Raji (cell line): ENCODE measurements around the gene TCIRG1.

Source experiments
- POLR2A ChIP-seq: IDR thresholded peaks from 2 replicates; pipeline ENCODE4 v1.6.1; 2011; ENCODE audit warnings: low read depth, low read length, control low read depth; ENCODE audit not compliant: insufficient read depth

TCIRG1 gene

DNA sequence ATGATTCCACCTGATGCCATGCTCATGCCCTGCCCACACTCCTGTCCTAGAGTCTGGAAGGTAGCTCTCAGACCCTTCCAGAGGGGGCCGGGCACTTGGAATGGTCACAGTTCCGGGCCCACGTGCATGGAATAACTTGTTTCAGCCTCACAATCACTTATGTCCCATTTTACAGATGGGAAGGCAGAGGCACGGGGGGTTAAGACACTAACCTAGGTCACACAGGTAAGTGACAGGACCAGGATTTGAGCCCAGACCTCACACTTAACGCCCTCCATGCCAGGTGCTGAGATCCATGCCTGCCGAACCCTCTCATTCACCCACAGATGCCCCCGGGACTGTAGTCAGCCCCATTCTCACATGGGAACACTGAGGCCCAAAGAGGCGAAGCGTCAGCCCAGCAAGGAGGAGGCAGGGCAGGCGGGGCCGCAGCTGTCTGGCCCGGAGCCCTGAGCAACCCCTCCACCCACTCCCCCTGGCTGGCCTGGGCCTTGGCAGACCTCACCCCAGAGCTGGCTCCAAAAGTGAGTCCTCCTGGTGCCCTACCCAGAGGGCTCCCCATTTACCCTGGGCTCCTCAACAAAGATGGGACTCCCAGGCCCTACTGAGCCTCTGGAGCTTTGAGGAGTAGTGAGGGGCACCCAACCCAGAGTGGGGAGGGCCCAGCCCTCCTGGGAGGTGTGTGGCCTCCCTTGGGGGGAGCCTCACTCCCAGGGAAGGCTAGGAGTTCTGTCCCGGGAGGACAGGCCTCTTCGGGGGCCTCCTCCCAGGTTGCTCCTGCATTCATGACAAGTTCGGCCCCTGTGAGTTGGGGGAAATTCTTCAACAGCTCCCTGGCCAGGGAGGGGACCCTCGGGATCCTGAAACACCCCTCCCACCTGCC lies 31.1 kb upstream of the TCIRG1 start:
- TF ChIP-seq POLR2A, result no peak

GRCh38 chr11:68008381-68009337 lies 30.2 kb upstream of the TCIRG1 start:
- peak; percentile 74 for TF ChIP-seq POLR2A

GRCh38 chr11:68009391-68010089 lies 29.3 kb upstream of the TCIRG1 start:
- TF ChIP-seq POLR2A, result no peak

DNA sequence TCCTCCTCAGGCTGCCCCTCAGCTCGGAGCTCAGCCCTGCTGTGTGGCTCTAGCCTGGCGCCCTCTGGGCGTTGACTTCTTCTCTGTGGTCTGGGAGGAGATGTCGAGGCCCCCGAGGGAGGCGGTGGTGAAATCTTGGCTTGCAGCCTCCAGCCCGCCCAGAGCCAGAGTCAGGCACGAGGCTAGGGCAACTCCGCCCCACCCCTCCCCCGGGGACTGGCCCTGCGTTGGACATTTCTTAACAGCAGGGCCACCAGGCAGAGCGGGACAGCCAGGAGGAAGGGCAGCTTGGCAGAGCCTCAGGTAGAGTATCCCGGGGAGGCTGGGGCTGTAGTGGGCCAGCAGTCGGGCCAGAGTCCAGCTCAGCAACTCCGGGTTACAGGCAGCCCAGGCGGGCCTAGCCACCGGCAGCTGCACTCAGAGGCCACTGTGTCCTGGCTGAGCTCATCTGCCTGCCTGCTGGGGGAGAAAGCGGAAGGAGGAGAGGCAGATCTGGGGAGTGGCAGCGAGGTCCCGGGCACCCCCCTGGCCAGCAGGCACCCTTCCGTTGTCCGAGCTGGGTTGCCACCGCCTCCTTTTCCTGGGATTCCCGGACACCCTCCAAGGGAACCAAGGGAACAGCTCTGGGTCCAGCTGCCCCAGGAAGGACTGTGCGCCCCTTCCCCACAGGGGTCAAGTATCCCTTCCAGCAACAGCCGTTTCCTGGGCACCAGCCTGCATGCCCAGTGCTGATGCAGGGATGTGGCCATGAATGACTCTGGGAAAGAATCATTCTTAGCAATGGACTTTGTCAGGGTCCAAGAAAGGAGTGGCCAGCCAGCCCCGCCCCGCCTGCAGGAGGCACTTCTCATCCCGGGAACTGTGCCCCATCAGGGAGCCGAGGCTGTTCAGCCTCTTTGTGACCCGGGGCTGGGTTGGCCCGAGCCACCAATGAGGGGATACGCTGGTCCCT lies 28.5 kb upstream of the TCIRG1 start, which contains the start of gene ALDH3B1:
TSS of gene ALDH3B1 (plus strand) at position 238 of the 952 bp plus-strand sequence. CDS start 4,971 bp downstream, outside the sequence.
- no peak for TF ChIP-seq POLR2A

DNA sequence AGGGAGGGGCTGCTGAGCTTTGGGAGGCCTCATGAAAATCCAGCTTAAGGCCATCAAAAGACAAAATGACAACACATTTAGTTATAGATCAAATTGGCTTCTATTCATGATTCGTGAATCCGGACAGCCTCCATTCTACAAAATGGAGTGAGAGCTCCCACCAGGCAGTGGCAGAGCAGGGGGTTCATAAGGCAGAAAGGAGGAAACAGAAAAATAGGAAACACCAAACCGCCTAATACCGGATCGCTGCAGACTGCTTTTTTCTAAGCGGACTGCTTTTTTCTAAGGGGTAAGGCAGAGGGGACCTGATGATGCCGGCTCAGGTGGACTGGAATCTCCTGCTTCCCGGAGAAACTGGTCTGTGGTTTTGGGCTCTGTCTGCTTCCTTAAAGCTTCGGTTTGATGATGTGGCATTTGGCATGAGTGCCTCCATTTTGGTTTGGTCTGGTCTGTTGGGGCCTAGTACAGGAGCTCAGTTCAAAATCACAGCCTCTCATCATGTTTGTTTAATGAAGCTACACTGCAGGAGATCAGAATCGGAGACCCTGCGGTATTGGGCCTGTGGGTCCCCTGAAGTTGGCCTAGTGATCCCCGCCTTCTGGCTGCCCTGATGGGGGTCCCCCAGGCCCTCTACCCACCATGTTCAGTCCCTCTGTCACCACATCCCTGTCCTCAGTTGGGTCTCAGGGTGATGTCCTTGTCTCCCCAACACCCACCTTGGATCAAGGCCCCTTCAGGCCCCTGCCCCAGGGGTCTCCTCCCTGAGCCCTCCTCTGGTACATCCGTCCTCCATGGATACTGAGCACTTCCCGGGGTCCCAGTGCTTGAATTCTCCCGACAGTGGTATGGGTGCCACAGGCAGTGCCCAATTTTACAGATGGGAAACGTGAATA lies 27.5 kb upstream of the TCIRG1 start:
- TF ChIP-seq POLR2A, result no peak

DNA sequence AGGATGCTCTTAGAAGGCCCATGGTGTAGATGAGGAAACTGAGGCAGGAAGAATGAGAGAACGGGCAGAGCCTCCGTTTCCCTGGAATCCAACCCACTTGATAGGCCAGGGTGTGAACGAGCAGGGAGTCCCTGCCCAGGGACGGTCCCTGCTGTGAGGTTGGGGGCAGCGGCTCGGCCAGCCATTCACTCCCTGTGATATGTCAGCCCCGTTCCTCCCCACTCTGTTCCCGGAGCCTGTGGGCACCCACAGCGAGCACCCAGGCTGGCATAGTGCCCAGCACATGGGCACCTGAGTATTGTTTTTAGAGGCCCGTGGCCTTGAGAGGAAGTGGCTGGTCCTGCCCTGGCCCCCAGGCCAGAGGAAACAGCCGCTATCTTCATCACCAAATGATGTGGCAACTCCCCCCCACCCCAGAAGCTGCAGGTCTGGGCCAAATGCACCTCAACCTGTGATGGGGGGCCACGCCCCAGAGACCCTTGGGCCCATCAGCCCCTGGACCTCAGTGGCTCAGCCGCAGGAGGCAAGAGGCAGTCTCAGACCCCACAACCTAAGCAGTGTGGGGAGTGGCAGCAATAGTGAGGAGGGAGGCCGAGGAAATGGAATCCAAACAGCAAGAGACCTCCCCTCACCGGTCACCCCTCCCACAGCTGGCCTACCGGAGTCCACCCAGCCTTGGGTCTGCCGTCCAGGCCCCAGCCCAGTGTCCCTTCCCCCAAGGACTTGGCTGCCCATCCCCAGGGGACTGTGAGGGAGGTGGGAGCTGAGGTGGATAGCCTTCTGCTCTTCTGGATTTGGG lies 26.6 kb upstream of the TCIRG1 start:
- TF ChIP-seq POLR2A, result no peak

DNA sequence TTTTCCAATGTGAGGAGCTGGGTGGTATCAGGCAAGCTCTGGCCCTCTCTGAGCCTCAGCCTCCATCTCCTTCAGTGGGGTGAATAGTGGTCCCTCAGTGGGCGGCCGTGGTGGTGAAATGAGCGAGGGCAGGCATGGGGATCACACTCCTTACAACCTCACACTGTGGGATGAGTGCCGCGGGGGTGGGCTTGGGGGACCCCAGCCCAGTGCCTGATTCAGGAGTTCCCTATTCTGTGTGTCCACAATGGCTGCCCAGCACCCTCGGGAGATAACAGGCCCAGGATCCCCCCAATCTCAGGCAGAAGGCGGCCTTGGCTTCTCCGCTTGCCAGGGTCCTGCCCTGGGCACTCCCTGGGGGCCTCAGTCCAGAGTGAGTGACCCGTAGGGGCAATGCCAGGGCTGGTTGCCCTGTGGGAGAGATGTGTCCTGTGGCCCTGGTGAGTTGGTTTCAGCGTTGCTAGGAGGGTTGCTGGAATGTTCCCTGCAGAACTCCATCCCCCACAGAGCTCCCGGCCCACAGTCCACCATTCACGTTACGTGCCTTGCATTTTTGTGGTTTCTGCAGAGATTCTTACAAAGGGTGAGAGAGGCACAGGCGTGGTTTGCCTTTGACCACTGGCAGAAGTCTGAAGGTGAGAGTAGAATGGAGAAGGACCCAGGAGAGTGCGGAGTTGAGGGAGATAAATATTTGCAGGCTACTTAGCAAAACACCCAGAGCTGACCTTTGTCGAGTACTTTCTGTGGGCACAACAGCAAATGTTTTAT lies 25.8 kb upstream of the TCIRG1 start:
- TF ChIP-seq POLR2A, result no peak

- TF ChIP-seq POLR2A, result no peak
Observed at GRCh38 chr11:68013611-68014156, 25.1 kb upstream of the TCIRG1 start.

- TF ChIP-seq POLR2A, result no peak
Observed at GRCh38 chr11:68014157-68014946, 24.5 kb upstream of the TCIRG1 start.

GRCh38 chr11:68014947-68015447 lies 23.8 kb upstream of the TCIRG1 start:
- TF ChIP-seq POLR2A, result no peak
